Progenitor cell of endocrine pancreas (in vitro differentiated cells): ENCODE data around the gene OR56B1. TPM values are rescaled to one million over a fixed set of nuclear protein-coding genes. Genes with fewer than 3 reads are reported as not detected.
A peak's percentile ranks its signal among the peaks of the same experiment; 100 is the strongest.

Source experiments
- DNase-seq: peaks from one replicate; pipeline ENCODE4 v3.0.0; 2021; ENCODE audit warnings: low spot score; ENCODE audit not compliant: unreplicated experiment
- H3K27ac Mint-ChIP-seq: 2 replicates; pipeline ENCODE4 v1.8.0; 2021; ENCODE audit warnings: mild to moderate bottlenecking, moderate library complexity, mixed read lengths
- H3K27me3 Mint-ChIP-seq: 2 replicates; pipeline ENCODE4 v1.8.0; 2021; ENCODE audit warnings: mixed read lengths
- H3K36me3 Mint-ChIP-seq: 2 replicates; pipeline ENCODE4 v1.8.0; 2022; ENCODE audit warnings: mixed read lengths; ENCODE audit not compliant: insufficient read depth
- H3K4me1 Mint-ChIP-seq: 2 replicates; pipeline ENCODE4 v1.8.0; 2021; ENCODE audit warnings: low read depth, mixed read lengths
- H3K4me3 Mint-ChIP-seq: 2 replicates; pipeline ENCODE4 v1.8.0; 2021; ENCODE audit warnings: low read depth, mild to moderate bottlenecking, moderate library complexity, mixed read lengths
- H3K9me3 Mint-ChIP-seq: 2 replicates; pipeline ENCODE4 v1.8.0; 2021; ENCODE audit warnings: low read depth, mixed read lengths
- CTCF ChIP-seq: fragments of 200-600 bp; sonication (generic); IDR thresholded peaks from one replicate; pipeline ENCODE4 v1.5.0; 2021; ENCODE audit warnings: antibody characterized with exemption, mild to moderate bottlenecking; ENCODE audit not compliant: unreplicated experiment
- total RNA-seq: library from RNA; stranded (reverse); gene quantifications from 2 replicates; pipeline ENCODE4 v1.2.1, GENCODE V29; 2021

Gene OR56B1
- total RNA-seq, 1 donor from 2014 or later = not detected

- no peaks in the 10 kb centered on the region for H3K4me1 Mint-ChIP-seq
- no peak overlapping the region for H3K27ac Mint-ChIP-seq
- no peak overlapping the region for H3K4me3 Mint-ChIP-seq
- no peak for DNase-seq
- no peak for TF ChIP-seq CTCF
- no peaks in the 10 kb centered on the region for H3K9me3 Mint-ChIP-seq
- no peaks in the 10 kb centered on the region for H3K27me3 Mint-ChIP-seq
- H3K36me3 Mint-ChIP-seq = no peaks in the 10 kb centered on the region
Measured at GRCh38 chr11:5700421-5701054, 35.7 kb upstream of the OR56B1 start.

GRCh38 chr11:5701055-5701577 lies 35.1 kb upstream of the OR56B1 start:
- H3K4me3 Mint-ChIP-seq = no peak overlapping the region
- no peak overlapping the region for H3K27ac Mint-ChIP-seq
- H3K27me3 Mint-ChIP-seq = no peaks in the 10 kb centered on the region
- no peak for TF ChIP-seq CTCF
- DNase-seq = no peak
- H3K9me3 Mint-ChIP-seq = no peaks in the 10 kb centered on the region
- H3K36me3 Mint-ChIP-seq = no peaks in the 10 kb centered on the region
- no peaks in the 10 kb centered on the region for H3K4me1 Mint-ChIP-seq

GRCh38 chr11:5703741-5704536 lies 32.3 kb upstream of the OR56B1 start:
- H3K27ac Mint-ChIP-seq = no peak overlapping the region
- H3K9me3 Mint-ChIP-seq = no peaks in the 10 kb centered on the region
- H3K36me3 Mint-ChIP-seq = no peaks in the 10 kb centered on the region
- DNase-seq = no peak
- TF ChIP-seq CTCF = no peak
- H3K4me1 Mint-ChIP-seq = no peaks in the 10 kb centered on the region
- H3K27me3 Mint-ChIP-seq = peaks cover 3% of the 10 kb centered on the region
- H3K4me3 Mint-ChIP-seq = no peak overlapping the region

- Mint-ChIP-seq H3K9me3 (no peaks in the 10 kb centered on the region), H3K4me1 (no peaks in the 10 kb centered on the region), H3K4me3 (no peak overlapping the region), H3K27me3 (peaks cover 5% of the 10 kb centered on the region), H3K27ac (no peak overlapping the region), H3K36me3 (no peaks in the 10 kb centered on the region)
- DNase-seq = no peak
- TF ChIP-seq CTCF = no peak
Measured at GRCh38 chr11:5705688-5706087, 30.6 kb upstream of the OR56B1 start.

- TF ChIP-seq CTCF = peak; percentile 53
- DNase-seq = no peak
- no peaks in the 10 kb centered on the region for H3K4me1 Mint-ChIP-seq
- peaks cover 3% of the 10 kb centered on the region for H3K9me3 Mint-ChIP-seq
- no peak overlapping the region for H3K4me3 Mint-ChIP-seq
- H3K27me3 Mint-ChIP-seq = peaks cover 5% of the 10 kb centered on the region
- no peaks in the 10 kb centered on the region for H3K36me3 Mint-ChIP-seq
- no peak overlapping the region for H3K27ac Mint-ChIP-seq
Measured at GRCh38 chr11:5712507-5712906, 23.7 kb upstream of the OR56B1 start.
